ENCODE measurements around the gene RIMBP2. TPM values are rescaled to one million over a fixed set of nuclear protein-coding genes. Genes with fewer than 3 reads are reported as not detected.
A peak's percentile ranks its signal among the peaks of the same experiment; 100 is the strongest.

RIMBP2 gene
- total and polyA plus RNA-seq, 11 donors: 2.1 TPM; not detected in 10

GRCh38 chr12:130717752-130718151 lies 1.7 kb upstream of the RIMBP2 start:
- 89 to 94% (median 91%) methylated on average over 5 of the region's 5 CpGs for WGBS, 4 donors
- Histone ChIP-seq H3K27ac (no peak overlapping the region), H3K4me1 (peaks cover 0 to 31% (median 7%) of the 10 kb centered on the region in 12 donors), H3K27me3 (peaks cover 12 to 59% (median 37%) of the 10 kb centered on the region in 9 donors), H3K36me3 (no peaks in the 10 kb centered on the region), H3K4me3 (no peak overlapping the region), H3K9me3 (peaks cover 0 to 23% (median 8%) of the 10 kb centered on the region in 12 donors)
- no peak for TF ChIP-seq POLR2A (IDR thresholded peaks at IDR 0.05)
- TF ChIP-seq, protein P1, sequence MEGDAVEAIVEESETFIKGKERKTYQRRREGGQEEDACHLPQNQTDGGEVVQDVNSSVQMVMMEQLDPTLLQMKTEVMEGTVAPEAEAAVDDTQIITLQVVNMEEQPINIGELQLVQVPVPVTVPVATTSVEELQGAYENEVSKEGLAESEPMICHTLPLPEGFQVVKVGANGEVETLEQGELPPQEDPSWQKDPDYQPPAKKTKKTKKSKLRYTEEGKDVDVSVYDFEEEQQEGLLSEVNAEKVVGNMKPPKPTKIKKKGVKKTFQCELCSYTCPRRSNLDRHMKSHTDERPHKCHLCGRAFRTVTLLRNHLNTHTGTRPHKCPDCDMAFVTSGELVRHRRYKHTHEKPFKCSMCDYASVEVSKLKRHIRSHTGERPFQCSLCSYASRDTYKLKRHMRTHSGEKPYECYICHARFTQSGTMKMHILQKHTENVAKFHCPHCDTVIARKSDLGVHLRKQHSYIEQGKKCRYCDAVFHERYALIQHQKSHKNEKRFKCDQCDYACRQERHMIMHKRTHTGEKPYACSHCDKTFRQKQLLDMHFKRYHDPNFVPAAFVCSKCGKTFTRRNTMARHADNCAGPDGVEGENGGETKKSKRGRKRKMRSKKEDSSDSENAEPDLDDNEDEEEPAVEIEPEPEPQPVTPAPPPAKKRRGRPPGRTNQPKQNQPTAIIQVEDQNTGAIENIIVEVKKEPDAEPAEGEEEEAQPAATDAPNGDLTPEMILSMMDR (IDR thresholded peaks at IDR 0.05): no peak
- ATAC-seq: no peak
- no peak for DNase-seq
- intact Hi-C loops (cut with DNase I): no loop called here

DNA sequence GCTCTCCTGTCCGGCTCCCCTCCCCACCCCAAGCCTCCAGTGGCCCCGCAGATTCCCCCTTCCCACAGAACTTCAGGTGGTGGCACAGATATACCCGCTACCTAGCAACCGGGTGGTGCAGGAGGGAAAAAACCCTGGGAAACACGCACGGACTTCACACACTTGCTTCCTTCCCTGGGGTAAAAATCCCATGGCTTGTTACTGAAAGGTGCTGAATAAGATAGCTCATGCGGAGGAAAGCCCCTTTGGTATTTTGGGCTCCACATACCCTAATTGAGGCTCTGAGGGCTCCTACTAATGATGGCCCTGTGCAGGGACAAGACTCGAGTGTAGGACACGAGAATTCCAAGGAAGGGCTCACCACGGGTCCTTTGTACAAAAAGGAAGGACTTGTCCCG lies 869 bp upstream of the RIMBP2 start:
- ATAC-seq (no peak), DNase-seq (no peak)
- Histone ChIP-seq H3K27me3 (peaks cover 12 to 66% (median 37%) of the 10 kb centered on the region in 9 donors), H3K4me1 (peaks cover 0 to 31% (median 7%) of the 10 kb centered on the region in 12 donors), H3K9me3 (peaks cover 0 to 15% (median under 1%) of the 10 kb centered on the region in 12 donors), H3K27ac (no peak overlapping the region), H3K36me3 (no peaks in the 10 kb centered on the region), H3K4me3 (peak overlapping the region in 1 of 12 donors; percentile 5)
- intact Hi-C loops (cut with DNase I): no loop called here
- 10 to 17% (median 13%) methylated on average over 6 to 11 of the region's 11 CpGs for WGBS, 4 donors
- TF ChIP-seq, protein P1 (IDR thresholded peaks at IDR 0.05): no peak
- no peak for TF ChIP-seq POLR2A (IDR thresholded peaks at IDR 0.05)

DNA sequence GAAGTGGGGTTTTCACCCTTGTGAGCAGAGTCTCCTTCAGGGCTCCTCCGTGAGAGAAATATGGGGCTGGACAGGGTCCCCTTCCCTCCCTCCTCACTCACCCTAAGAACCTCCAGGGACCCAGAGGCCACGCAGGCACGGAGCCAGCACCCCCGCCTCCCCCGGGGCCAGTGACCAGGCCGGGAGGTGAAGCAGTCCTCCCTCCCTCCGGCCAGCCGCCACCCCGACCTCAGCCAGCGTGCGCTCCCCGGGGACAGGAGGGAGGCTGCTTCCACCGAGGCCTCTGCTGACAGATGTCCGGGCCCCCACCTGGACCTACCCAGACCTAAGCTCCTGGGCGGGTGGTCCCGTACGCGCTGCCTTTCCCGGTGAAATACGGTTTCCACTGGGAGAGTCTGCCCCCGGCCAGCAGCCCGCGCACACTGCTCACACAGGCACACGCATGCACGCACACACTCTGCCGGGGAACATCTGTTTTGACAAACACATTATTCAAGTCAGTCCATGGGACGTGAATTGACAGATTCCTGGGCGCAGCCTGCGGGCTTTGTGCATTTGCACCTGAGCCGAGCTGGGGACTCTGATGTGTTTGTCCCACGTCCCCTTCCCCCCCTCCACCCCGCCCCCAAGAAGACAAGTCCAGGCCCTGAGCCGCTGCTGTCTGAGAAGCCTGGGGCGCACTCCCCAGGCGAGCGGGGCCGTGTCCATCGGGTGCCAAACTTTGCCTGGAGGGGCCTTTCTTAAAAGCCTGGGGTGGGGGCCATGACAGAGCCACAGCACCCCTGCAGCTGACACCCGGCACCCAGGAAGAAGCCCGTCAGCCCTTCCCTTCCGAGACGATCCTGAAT lies 725 bp downstream of the RIMBP2 start:
- peak in 1 of 5 donors; percentile 56 for DNase-seq
- H3K27me3 ChIP-seq: peaks cover 12 to 69% (median 37%) of the 10 kb centered on the region in 9 donors
- no peak for ATAC-seq
- intact Hi-C loops (cut with DNase I): no loop called here
- no peaks in the 10 kb centered on the region for H3K36me3 ChIP-seq
- H3K4me1 ChIP-seq: peaks cover 0 to 31% (median 7%) of the 10 kb centered on the region in 12 donors
- no peak for TF ChIP-seq POLR2A (IDR thresholded peaks at IDR 0.05)
- TF ChIP-seq, protein P1 (IDR thresholded peaks at IDR 0.05): no peak
- WGBS, 4 donors: 1 to 2% (median 1%) methylated on average over 25 to 42 of the region's 42 CpGs
- peak overlapping the region; percentile 3 to 49 (median 35) for H3K4me3 ChIP-seq
- H3K27ac ChIP-seq: no peak overlapping the region
- peaks cover 0 to 7% (median 0%) of the 10 kb centered on the region in 12 donors for H3K9me3 ChIP-seq

- Histone ChIP-seq H3K27me3 (peaks cover 12 to 76% (median 37%) of the 10 kb centered on the region in 9 donors), H3K27ac (no peak overlapping the region), H3K4me1 (peaks cover 0 to 31% (median 7%) of the 10 kb centered on the region in 12 donors), H3K4me3 (peak overlapping the region; percentile 3 to 49 (median 35)), H3K36me3 (no peaks in the 10 kb centered on the region), H3K9me3 (peaks cover 0 to 7% (median 0%) of the 10 kb centered on the region in 12 donors)
- 1 to 10% (median 3%) methylated on average over 6 to 20 of the region's 20 CpGs for WGBS, 4 donors
- no peak for TF ChIP-seq POLR2A (IDR thresholded peaks at IDR 0.05)
- TF ChIP-seq, protein P1 (IDR thresholded peaks at IDR 0.05): no peak
- intact Hi-C loops (cut with DNase I): no loop called here
- DNase-seq (peak in 1 of 5 donors; percentile 58), ATAC-seq (no peak)
Measured at GRCh38 chr12:130714591-130715149, 1.4 kb downstream of the RIMBP2 start.
